ENCODE results near the gene CCDC182. TPM values are rescaled to one million over a fixed set of nuclear protein-coding genes. Genes with fewer than 3 reads are reported as not detected.

Gene CCDC182
- total RNA-seq, 1 donor from 2014 or later: not detected

DNA sequence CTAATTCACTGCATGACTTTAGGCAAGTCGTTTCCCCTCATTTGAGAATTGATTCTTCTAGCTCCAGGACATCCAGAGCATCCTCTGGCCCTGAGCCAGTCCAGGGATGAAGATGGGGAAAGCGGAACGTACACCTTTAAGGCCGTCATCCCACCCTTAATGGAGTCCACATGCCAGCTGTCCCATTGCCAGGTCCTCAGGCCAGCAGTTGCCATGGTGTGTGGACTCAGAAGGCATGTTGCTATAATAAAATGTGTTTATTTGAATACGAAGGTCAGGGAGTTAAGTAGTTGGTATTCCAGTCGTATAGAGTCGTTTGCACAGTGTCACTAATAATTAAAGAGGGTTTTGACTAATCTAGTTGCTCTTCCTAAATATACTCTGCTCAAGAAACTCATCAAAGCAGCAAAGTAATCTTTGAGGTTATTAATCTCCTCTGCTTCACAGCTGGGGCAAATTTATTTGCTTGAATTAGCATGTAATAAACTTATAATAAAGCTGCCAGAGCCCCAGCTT lies 30.4 kb downstream of the CCDC182 start:
- H3K27me3 Mint-ChIP-seq: peaks cover 54% of the 10 kb centered on the region
- DNase-seq (ENCODE audit: extremely low spot score, unreplicated experiment): no peak
- H3K9me3 Mint-ChIP-seq: no peaks in the 10 kb centered on the region
- H3K36me3 Mint-ChIP-seq: no peaks in the 10 kb centered on the region
- TF ChIP-seq, protein P1, sequence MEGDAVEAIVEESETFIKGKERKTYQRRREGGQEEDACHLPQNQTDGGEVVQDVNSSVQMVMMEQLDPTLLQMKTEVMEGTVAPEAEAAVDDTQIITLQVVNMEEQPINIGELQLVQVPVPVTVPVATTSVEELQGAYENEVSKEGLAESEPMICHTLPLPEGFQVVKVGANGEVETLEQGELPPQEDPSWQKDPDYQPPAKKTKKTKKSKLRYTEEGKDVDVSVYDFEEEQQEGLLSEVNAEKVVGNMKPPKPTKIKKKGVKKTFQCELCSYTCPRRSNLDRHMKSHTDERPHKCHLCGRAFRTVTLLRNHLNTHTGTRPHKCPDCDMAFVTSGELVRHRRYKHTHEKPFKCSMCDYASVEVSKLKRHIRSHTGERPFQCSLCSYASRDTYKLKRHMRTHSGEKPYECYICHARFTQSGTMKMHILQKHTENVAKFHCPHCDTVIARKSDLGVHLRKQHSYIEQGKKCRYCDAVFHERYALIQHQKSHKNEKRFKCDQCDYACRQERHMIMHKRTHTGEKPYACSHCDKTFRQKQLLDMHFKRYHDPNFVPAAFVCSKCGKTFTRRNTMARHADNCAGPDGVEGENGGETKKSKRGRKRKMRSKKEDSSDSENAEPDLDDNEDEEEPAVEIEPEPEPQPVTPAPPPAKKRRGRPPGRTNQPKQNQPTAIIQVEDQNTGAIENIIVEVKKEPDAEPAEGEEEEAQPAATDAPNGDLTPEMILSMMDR (conservative IDR thresholded peaks at IDR 0.05): no peak
- H3K27ac Mint-ChIP-seq: no peak overlapping the region
- H3K4me1 Mint-ChIP-seq (ENCODE audit: unreplicated experiment): no peaks in the 10 kb centered on the region
- no peak overlapping the region for H3K4me3 Mint-ChIP-seq

DNA sequence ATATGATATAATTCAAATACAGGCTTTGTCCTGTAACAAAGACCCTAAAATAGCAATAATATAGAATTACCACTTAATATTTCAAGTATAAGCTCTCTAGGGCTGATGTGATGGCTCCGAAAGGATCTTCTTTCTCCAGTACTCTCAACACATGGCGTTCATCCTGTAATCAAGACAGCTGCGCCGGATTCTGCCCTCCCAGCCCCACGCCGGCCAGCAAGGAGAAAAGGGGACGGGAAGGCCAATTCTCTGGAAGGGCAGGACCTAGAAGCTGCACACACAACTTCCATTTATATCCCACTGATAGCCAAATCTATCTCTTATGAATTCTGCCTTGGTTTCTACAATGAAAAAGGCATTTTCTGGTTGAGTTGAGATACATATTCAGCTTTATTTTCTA lies 32.0 kb downstream of the CCDC182 start:
- Mint-ChIP-seq H3K27ac (no peak overlapping the region), H3K27me3 (peaks cover 42% of the 10 kb centered on the region), H3K9me3 (no peaks in the 10 kb centered on the region), H3K4me1 (ENCODE audit: unreplicated experiment) (peaks cover 5% of the 10 kb centered on the region), H3K4me3 (no peak overlapping the region), H3K36me3 (no peaks in the 10 kb centered on the region)
- TF ChIP-seq, protein P1 (conservative IDR thresholded peaks at IDR 0.05): no peak
- DNase-seq (ENCODE audit: extremely low spot score, unreplicated experiment): no peak

DNA sequence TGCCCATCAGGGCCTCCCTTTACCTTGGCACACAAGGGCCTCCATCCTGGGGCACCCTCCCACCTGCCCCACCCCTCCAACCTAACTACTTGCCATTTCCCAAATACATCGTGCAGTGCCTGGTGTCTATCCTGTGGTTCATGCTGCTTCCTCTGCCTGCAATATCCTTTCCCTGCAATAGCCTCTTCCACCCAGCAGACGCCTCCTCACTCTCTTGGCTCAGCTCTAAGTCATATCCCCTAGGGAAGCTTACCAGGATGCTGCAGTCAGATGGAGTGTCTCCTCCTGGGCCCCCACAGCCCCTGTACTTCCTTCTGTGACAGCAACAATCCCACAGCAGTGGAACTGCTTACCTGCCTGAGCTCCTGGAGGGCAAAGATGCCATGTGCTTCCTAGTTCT lies 36.7 kb downstream of the CCDC182 start:
- no peak overlapping the region for H3K4me3 Mint-ChIP-seq
- peaks cover 26% of the 10 kb centered on the region for H3K4me1 Mint-ChIP-seq (ENCODE audit: unreplicated experiment)
- no peak overlapping the region for H3K27ac Mint-ChIP-seq
- peaks cover 17% of the 10 kb centered on the region for H3K27me3 Mint-ChIP-seq
- H3K9me3 Mint-ChIP-seq: no peaks in the 10 kb centered on the region
- no peak for DNase-seq (ENCODE audit: extremely low spot score, unreplicated experiment)
- TF ChIP-seq, protein P1 (conservative IDR thresholded peaks at IDR 0.05): no peak
- H3K36me3 Mint-ChIP-seq: no peaks in the 10 kb centered on the region

DNA sequence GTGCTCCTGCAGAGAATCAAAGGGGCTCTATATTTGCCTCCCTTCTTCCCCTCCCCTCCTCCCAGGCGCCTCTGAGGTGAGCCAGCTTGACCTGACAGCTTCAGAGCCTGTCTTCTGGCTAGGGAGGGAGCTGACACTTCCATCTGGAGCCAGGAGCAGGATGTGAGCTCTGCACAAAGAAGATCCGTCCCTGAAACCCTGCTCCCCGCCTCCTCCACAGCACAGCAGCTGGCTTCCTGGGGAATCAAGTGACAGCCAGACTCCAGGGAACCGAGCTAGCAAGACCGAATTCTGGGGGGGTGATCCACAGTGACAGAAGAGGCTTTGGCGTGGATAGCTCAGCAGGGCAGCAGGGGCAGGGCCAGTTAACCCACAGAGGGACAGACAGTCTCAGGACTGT lies 37.2 kb downstream of the CCDC182 start:
- peaks cover 16% of the 10 kb centered on the region for H3K27me3 Mint-ChIP-seq
- DNase-seq (ENCODE audit: extremely low spot score, unreplicated experiment): no peak
- H3K4me3 Mint-ChIP-seq: peak overlapping the region; percentile 16
- H3K4me1 Mint-ChIP-seq (ENCODE audit: unreplicated experiment): peaks cover 26% of the 10 kb centered on the region
- H3K27ac Mint-ChIP-seq: no peak overlapping the region
- H3K36me3 Mint-ChIP-seq: no peaks in the 10 kb centered on the region
- H3K9me3 Mint-ChIP-seq: no peaks in the 10 kb centered on the region
- TF ChIP-seq, protein P1 (conservative IDR thresholded peaks at IDR 0.05): no peak

DNA sequence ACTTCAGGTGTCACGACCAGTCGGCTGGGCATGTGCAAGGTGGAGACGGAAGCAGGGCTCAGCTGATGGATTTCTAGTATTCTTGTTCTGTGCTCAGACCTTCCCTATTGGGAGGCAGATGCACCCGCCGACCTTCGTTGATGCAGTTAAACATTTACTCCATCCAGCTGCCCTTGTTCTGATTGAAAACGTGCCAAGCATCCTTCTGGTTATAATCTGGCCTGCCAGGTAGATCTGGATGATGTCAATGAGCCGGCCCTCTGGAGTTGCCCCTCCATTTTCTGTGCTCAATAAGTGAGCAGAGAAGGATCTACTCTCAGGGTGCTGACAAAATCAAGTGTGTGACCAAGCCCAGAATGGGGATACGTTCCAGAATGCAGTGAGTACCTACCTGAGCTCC lies 38.3 kb downstream of the CCDC182 start:
- Mint-ChIP-seq H3K9me3 (no peaks in the 10 kb centered on the region), H3K27ac (peak overlapping the region; percentile 5)

More for the DNA sequence above, 38.3 kb downstream of the CCDC182 start:
- DNase-seq (ENCODE audit: extremely low spot score, unreplicated experiment): no peak
- Mint-ChIP-seq H3K4me3 (no peak overlapping the region), H3K36me3 (no peaks in the 10 kb centered on the region), H3K4me1 (ENCODE audit: unreplicated experiment) (peaks cover 26% of the 10 kb centered on the region), H3K27me3 (peaks cover 13% of the 10 kb centered on the region)
- TF ChIP-seq, protein P1 (conservative IDR thresholded peaks at IDR 0.05): no peak

Data from type B pancreatic cell (in vitro differentiated cells).